ENCODE data around the gene TM9SF2.

TM9SF2 gene

DNA sequence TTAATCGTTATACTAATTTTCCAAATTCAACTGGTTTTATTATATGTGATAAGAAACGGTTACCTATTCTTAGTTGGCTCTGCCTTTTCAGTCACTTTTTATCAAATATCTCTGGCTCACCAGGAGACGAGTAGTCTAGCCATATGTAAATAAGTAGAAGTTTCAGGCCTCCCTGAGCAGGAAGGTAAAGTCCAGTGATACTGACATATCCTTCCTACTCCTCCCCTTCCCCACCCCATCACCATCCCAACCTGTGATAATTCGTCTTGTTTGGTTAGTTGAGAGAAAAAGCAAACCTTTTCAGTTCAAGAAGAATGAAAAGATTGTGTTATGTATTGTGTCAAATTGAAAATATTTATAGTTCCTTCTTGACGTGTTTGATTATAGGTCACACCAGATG, 53.9 kb downstream of the TM9SF2 start (continued):
- TF ChIP-seq, protein P1, sequence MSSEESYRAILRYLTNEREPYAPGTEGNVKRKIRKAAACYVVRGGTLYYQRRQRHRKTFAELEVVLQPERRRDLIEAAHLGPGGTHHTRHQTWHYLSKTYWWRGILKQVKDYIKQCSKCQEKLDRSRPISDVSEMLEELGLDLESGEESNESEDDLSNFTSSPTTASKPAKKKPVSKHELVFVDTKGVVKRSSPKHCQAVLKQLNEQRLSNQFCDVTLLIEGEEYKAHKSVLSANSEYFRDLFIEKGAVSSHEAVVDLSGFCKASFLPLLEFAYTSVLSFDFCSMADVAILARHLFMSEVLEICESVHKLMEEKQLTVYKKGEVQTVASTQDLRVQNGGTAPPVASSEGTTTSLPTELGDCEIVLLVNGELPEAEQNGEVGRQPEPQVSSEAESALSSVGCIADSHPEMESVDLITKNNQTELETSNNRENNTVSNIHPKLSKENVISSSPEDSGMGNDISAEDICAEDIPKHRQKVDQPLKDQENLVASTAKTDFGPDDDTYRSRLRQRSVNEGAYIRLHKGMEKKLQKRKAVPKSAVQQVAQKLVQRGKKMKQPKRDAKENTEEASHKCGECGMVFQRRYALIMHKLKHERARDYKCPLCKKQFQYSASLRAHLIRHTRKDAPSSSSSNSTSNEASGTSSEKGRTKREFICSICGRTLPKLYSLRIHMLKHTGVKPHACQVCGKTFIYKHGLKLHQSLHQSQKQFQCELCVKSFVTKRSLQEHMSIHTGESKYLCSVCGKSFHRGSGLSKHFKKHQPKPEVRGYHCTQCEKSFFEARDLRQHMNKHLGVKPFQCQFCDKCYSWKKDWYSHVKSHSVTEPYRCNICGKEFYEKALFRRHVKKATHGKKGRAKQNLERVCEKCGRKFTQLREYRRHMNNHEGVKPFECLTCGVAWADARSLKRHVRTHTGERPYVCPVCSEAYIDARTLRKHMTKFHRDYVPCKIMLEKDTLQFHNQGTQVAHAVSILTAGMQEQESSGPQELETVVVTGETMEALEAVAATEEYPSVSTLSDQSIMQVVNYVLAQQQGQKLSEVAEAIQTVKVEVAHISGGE (tag by site-specific recombination; conservative IDR thresholded peaks at IDR 0.05; ENCODE audit: low read depth) = no peak
- TF ChIP-seq ZNF366 (tag by site-specific recombination; conservative IDR thresholded peaks at IDR 0.05) (no peak), ZNF585B (tag by site-specific recombination; IDR thresholded peaks at IDR 0.05) (no peak), ZNF785 (tag by site-specific recombination; IDR thresholded peaks at IDR 0.05) (no peak), FEZF1 (tag by site-specific recombination; IDR thresholded peaks at IDR 0.05) (no peak), TRIM28 (IDR thresholded peaks at IDR 0.05; ENCODE audit: borderline replicate concordance, low read length) (no peak), ZNF140 (tag by site-specific recombination; IDR thresholded peaks at IDR 0.05) (no peak), WT1 (tag by site-specific recombination; IDR thresholded peaks at IDR 0.05) (no peak), KLF8 (tag by site-specific recombination; IDR thresholded peaks at IDR 0.05) (no peak), ZNF707 (tag by site-specific recombination; IDR thresholded peaks at IDR 0.05) (no peak), ZNF768 (tag by site-specific recombination; IDR thresholded peaks at IDR 0.05) (no peak)
- TF ChIP-seq, protein P2, sequence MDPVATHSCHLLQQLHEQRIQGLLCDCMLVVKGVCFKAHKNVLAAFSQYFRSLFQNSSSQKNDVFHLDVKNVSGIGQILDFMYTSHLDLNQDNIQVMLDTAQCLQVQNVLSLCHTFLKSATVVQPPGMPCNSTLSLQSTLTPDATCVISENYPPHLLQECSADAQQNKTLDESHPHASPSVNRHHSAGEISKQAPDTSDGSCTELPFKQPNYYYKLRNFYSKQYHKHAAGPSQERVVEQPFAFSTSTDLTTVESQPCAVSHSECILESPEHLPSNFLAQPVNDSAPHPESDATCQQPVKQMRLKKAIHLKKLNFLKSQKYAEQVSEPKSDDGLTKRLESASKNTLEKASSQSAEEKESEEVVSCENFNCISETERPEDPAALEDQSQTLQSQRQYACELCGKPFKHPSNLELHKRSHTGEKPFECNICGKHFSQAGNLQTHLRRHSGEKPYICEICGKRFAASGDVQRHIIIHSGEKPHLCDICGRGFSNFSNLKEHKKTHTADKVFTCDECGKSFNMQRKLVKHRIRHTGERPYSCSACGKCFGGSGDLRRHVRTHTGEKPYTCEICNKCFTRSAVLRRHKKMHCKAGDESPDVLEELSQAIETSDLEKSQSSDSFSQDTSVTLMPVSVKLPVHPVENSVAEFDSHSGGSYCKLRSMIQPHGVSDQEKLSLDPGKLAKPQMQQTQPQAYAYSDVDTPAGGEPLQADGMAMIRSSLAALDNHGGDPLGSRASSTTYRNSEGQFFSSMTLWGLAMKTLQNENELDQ (tag by site-specific recombination; IDR thresholded peaks at IDR 0.05; ENCODE audit: low read depth) = no peak

DNA sequence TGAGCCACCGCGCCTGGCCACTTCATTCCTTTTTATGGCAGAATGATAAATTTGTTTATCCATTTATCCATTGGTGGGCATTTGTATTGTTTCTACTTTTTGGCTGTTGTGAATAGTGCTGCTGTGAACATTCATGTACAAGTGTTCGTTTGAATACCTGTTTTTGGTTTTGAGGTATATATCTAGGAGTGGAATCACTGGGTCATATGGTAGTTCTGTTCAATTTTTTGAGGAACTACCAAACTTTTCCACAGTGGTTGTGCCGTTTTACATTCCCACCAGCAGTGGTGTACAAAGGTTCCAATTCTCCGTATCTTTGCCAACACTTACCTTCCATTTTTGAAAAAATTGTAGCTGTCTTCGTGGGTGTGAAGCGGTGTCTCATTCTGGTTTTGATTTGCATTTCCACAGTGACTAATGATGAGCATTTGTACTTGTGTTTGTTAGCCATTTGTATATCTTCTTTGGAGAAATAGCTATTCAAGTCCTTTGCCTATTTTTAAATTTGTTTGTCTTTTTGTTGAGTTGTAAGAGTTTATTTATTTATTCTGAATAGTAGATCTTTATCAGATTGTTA, 55.7 kb downstream of the TM9SF2 start:
- Histone ChIP-seq H3K36me3 (ENCODE audit: control insufficient read depth in 2 of 2, insufficient read depth in 1 of 2, low read length in 2 of 2) (peaks cover 11 to 59% of the 10 kb centered on the region in 2 experiments), H3K27ac (ENCODE audit: extremely low read depth, low read depth, low read length) (no peak overlapping the region), H3K4me1 (ENCODE audit: control insufficient read depth, insufficient read depth, low read length) (no peaks in the 10 kb centered on the region), H3K9me3 (ENCODE audit: control insufficient read depth, insufficient read depth, low read depth, low read length) (no peaks in the 10 kb centered on the region), H3K4me3 (ENCODE audit: low read depth, low read length) (no peak overlapping the region)
- TF ChIP-seq, protein P3, sequence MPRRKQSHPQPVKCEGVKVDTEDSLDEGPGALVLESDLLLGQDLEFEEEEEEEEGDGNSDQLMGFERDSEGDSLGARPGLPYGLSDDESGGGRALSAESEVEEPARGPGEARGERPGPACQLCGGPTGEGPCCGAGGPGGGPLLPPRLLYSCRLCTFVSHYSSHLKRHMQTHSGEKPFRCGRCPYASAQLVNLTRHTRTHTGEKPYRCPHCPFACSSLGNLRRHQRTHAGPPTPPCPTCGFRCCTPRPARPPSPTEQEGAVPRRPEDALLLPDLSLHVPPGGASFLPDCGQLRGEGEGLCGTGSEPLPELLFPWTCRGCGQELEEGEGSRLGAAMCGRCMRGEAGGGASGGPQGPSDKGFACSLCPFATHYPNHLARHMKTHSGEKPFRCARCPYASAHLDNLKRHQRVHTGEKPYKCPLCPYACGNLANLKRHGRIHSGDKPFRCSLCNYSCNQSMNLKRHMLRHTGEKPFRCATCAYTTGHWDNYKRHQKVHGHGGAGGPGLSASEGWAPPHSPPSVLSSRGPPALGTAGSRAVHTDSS (tag by site-specific recombination; IDR thresholded peaks at IDR 0.05) = no peak
- no peak for TF ChIP-seq ZFP37 (tag by site-specific recombination; IDR thresholded peaks at IDR 0.05)
- no peak for TF ChIP-seq ZBTB7A (tag by site-specific recombination; IDR thresholded peaks at IDR 0.05; ENCODE audit: low read depth)
- TF ChIP-seq ZFP41 (tag by site-specific recombination; IDR thresholded peaks at IDR 0.05; ENCODE audit: borderline replicate concordance) = no peak
- TF ChIP-seq ZNF169 (tag by site-specific recombination; IDR thresholded peaks at IDR 0.05) = no peak
- TF ChIP-seq SCRT2 (tag by site-specific recombination; IDR thresholded peaks at IDR 0.05) = no peak
- no peak for TF ChIP-seq HIC1 (tag by site-specific recombination; IDR thresholded peaks at IDR 0.05)
- TF ChIP-seq ZNF473 (tag by site-specific recombination; IDR thresholded peaks at IDR 0.05) = no peak
- TF ChIP-seq ZNF214 (tag by site-specific recombination; IDR thresholded peaks at IDR 0.05; ENCODE audit: borderline replicate concordance) = no peak
- TF ChIP-seq ZNF670 (tag by site-specific recombination; IDR thresholded peaks at IDR 0.05; ENCODE audit: low read depth) = no peak
- TF ChIP-seq ZNF521 (tag by site-specific recombination; IDR thresholded peaks at IDR 0.05) = no peak
- no peak for TF ChIP-seq ZNF341 (tag by site-specific recombination; IDR thresholded peaks at IDR 0.05; ENCODE audit: low read depth)
- TF ChIP-seq BCL11B (tag by site-specific recombination; IDR thresholded peaks at IDR 0.05; ENCODE audit: low read depth) = no peak
- CTCF ChIA-PET = interaction anchor here (0.6 kb wide), 1 partner anchor 12 kb away, joined by 8 read pairs; no protein-coding TSS in a partner anchor
- POLR2A ChIA-PET = interaction anchor here (0.6 kb wide), 1 partner anchor 647 kb away, joined by 6 read pairs; no protein-coding TSS in a partner anchor
